Superior temporal gyrus (tissue), 1 donor: ENCODE data around the gene STAT4.

Experiments used
- DNase-seq: peaks from one replicate; pipeline ENCODE4 v3.0.0-alpha.2; 2016; ENCODE audit errors: extremely low spot score

STAT4 gene

GRCh38 chr2:191045141-191045540 is 105.7 kb downstream of the STAT4 start:
- DNase-seq, result no peak

- DNase-seq, result no peak
These were observed 107.4 kb downstream of the STAT4 start for GRCh38 chr2:191043438-191043837.

- DNase-seq, result no peak
These were observed 109.2 kb downstream of the STAT4 start for GRCh38 chr2:191041418-191042161.

GRCh38 chr2:191039616-191040015 is 111.2 kb downstream of the STAT4 start:
- no peak for DNase-seq

GRCh38 chr2:191038741-191039140 is 112.1 kb downstream of the STAT4 start:
- DNase-seq, result no peak

- no peak for DNase-seq
These were observed 112.5 kb downstream of the STAT4 start for GRCh38 chr2:191038241-191038725.

- no peak for DNase-seq
These were observed 113.4 kb downstream of the STAT4 start for GRCh38 chr2:191037351-191037750.

- no peak for DNase-seq
These were observed 114.4 kb downstream of the STAT4 start for GRCh38 chr2:191036363-191036762.

- no peak for DNase-seq
These were observed 118.0 kb downstream of the STAT4 start for GRCh38 chr2:191032588-191033429.

- no peak for DNase-seq
These were observed 119.5 kb downstream of the STAT4 start for GRCh38 chr2:191031256-191031655.

GRCh38 chr2:191030521-191031154 is 120.2 kb downstream of the STAT4 start:
- DNase-seq, result peak; percentile 68

GRCh38 chr2:191029280-191029950 is 121.4 kb downstream of the STAT4 start:
- no peak for DNase-seq

- DNase-seq, result no peak
These were observed 124.4 kb downstream of the STAT4 start for GRCh38 chr2:191026377-191026776.

GRCh38 chr2:191025135-191025534 is 125.7 kb downstream of the STAT4 start:
- DNase-seq, result no peak

GRCh38 chr2:191023235-191023679 is 127.5 kb downstream of the STAT4 start:
- DNase-seq, result no peak

- DNase-seq, result peak; percentile 63
These were observed 129.9 kb downstream of the STAT4 start for GRCh38 chr2:191020742-191021381.

GRCh38 chr2:191020221-191020741 is 130.5 kb downstream of the STAT4 start:
- peak; percentile 98 for DNase-seq

GRCh38 chr2:191019376-191019775 is 131.4 kb downstream of the STAT4 start:
- DNase-seq, result no peak

- no peak for DNase-seq
These were observed 132.1 kb downstream of the STAT4 start for GRCh38 chr2:191018643-191019119.

GRCh38 chr2:191018048-191018447 is 132.7 kb downstream of the STAT4 start:
- no peak for DNase-seq

GRCh38 chr2:191015831-191016230 is 135.0 kb downstream of the STAT4 start:
- no peak for DNase-seq
